ENCODE measurements around the gene TEAD3. TPM values are rescaled to one million over a fixed set of nuclear protein-coding genes. Genes with fewer than 3 reads are reported as not detected.

The TEAD3 gene
- total and polyA plus RNA-seq, 10 of the 15 experiments (the other 5 are each of a cell fraction or from before 2014, with no cell fraction given) = 0.02 to 0.28 (median 0.18) TPM; not detected in 5

GRCh38 chr6:35470663-35471120 lies 26.2 kb downstream of the TEAD3 start:
- Histone ChIP-seq H3K4me3 (peak overlapping the region; percentile 99), H3K9me3 (replicated peaks; ENCODE audit: control insufficient read depth, insufficient read depth, low read length) (no peaks in the 10 kb centered on the region), H3K9ac (ENCODE audit: control insufficient read depth, insufficient read depth, low read length) (peak overlapping the region; percentile 97), H3K79me2 (ENCODE audit: control insufficient read depth, insufficient read depth, low read length) (peaks cover 33% of the 10 kb centered on the region), H3K36me3 (ENCODE audit: control insufficient read depth in 2 of 2, insufficient read depth in 2 of 2, low read length in 1 of 2) (peaks cover 14% of the 10 kb centered on the region in 2 experiments), H3K4me2 (ENCODE audit: control insufficient read depth, insufficient read depth) (peak overlapping the region; percentile 83), H2AFZ (ENCODE audit: control insufficient read depth, low read depth, low read length) (no peak overlapping the region), H3K4me1 (ENCODE audit: control insufficient read depth, insufficient read depth, low read length) (no peaks in the 10 kb centered on the region), H3K27ac (ENCODE audit: control insufficient read depth, insufficient read depth) (no peak overlapping the region), H3K27me3 (replicated peaks in 1 of 2; ENCODE audit: control insufficient read depth in 2 of 2, insufficient read depth in 2 of 2, low read length in 1 of 2) (no peaks in the 10 kb centered on the region), H4K20me1 (ENCODE audit: control insufficient read depth, insufficient read depth) (peaks cover 7% of the 10 kb centered on the region; the same call in 1 of the 2 replicates)
- BruUV-seq (replicated peaks) = no TSS peak
- FAIRE-seq (no peak), ATAC-seq (no peak), DNase-seq (ENCODE audit: low read depth, low spot score) (no peak)
- in situ Hi-C loops (cut with MboI) (no loop called here), intact Hi-C loops (cut with micrococcal nuclease; ENCODE audit: unreplicated experiment) (no loop called here)
- ChIA-PET CTCF (interaction anchor here (0.6 to 2.4 kb wide), 6 partner anchors 11 to 300 kb away, joined by 3 to 11 read pairs (median 4); partner anchors contain the start of genes ARMC12 and PPARD), SMC1A (ENCODE audit: uncharacterized antibody, unreplicated experiment) (interaction anchor here (1.2 to 1.4 kb wide), 3 partner anchors 13 to 173 kb away, joined by 4 to 7 read pairs (median 4); partner anchors contain the start of gene DEF6), RAD21 (ENCODE audit: unreplicated experiment) (interaction anchor here (0.6 kb wide), 2 partner anchors 11 to 996 kb away, joined by 3 read pairs; no protein-coding TSS in a partner anchor), POLR2A (interaction anchor here (1.0 to 1.2 kb wide), 2 partner anchors 11 to 52 kb away, joined by 3 read pairs; no protein-coding TSS in a partner anchor)
- 5% methylated on average over 3 of the region's 3 CpGs for WGBS (ENCODE audit: insufficient coverage, insufficient replicate concordance, low lambda C conversion rate, missing lambda C conversion rate)
- TF ChIP-seq CREB1 (IDR thresholded peaks at IDR 0.05; ENCODE audit: low read depth) (no peak), DPF2 (IDR thresholded peaks at IDR 0.05) (no peak), E2F4 (IDR thresholded peaks at IDR 0.05; ENCODE audit: low read depth, low read length) (no peak), POU2F2 (IDR thresholded peaks at IDR 0.05; ENCODE audit: borderline replicate concordance, low read depth, low read length) (peak; percentile 16; the same call in 1 of the 3 replicates), SRF (IDR thresholded peaks at IDR 0.05; ENCODE audit: low read depth in 2 of 2, low read length in 2 of 2) (no peak), MYC (IDR thresholded peaks at IDR 0.05; ENCODE audit: insufficient read depth, insufficient read length, insufficient replicate concordance, low read length, severe bottlenecking) (no peak), ATF7 (IDR thresholded peaks at IDR 0.05; ENCODE audit: low read depth) (no peak), JUND (IDR thresholded peaks at IDR 0.05; ENCODE audit: low read depth, low read length) (no peak), PAX8 (IDR thresholded peaks at IDR 0.05) (no peak), POLR2A (IDR thresholded peaks at IDR 0.05; ENCODE audit: low read depth, low read length) (peak; percentile 64), NFYA (IDR thresholded peaks at IDR 0.05; ENCODE audit: borderline replicate concordance, low read depth, low read length) (no peak), IRF4 (IDR thresholded peaks at IDR 0.05; ENCODE audit: low read depth, low read length) (no peak), TAF1 (IDR thresholded peaks at IDR 0.05; ENCODE audit: borderline replicate concordance, low read depth, low read length) (no peak), IKZF2 (IDR thresholded peaks at IDR 0.05) (no peak), POLR2AphosphoS5 (IDR thresholded peaks at IDR 0.05; ENCODE audit: low read length) (peak; percentile 67), BACH1 (IDR thresholded peaks at IDR 0.05; ENCODE audit: borderline replicate concordance) (no peak), PKNOX1 (IDR thresholded peaks at IDR 0.05) (peak; percentile 52), TCF12 (IDR thresholded peaks at IDR 0.05; ENCODE audit: low read depth, low read length) (no peak), MTA2 (IDR thresholded peaks at IDR 0.05; ENCODE audit: low read depth) (no peak), ZNF592 (IDR thresholded peaks at IDR 0.05) (no peak), SMAD5 (IDR thresholded peaks at IDR 0.05; ENCODE audit: low read depth) (0 out of 2 replicates have a peak, but pooled peaks have one; percentile 23)

All from GM12878 (cell line).